Parathyroid adenoma (tissue), 2 donors: Measurements from ENCODE around the gene B3GAT2.

Source experiments
- H2AFZ ChIP-seq: fragments of 300-600 bp; sonication (generic); one replicate; pipeline ENCODE4 v1.7.0; 2017; ENCODE audit warnings: antibody characterized with exemption, mild to moderate bottlenecking
- H3K27ac ChIP-seq: fragments of 300-600 bp; sonication (generic); one replicate; pipeline ENCODE4 v1.7.0; 2017
- H3K27me3 ChIP-seq: fragments of 300-600 bp; sonication (generic); one replicate; pipeline ENCODE4 v1.7.0; 2017; ENCODE audit warnings: low read length; ENCODE audit not compliant: control insufficient read depth, insufficient read depth
- H3K36me3 ChIP-seq: fragments of 300-600 bp; sonication (generic); one replicate; pipeline ENCODE4 v1.7.0; 2017; ENCODE audit warnings: low read length; ENCODE audit not compliant: control insufficient read depth, insufficient read depth
- H3K4me1 ChIP-seq: fragments of 300-600 bp; sonication (generic); one replicate; pipeline ENCODE4 v1.7.0; 2017; ENCODE audit warnings: control low read depth
- H3K4me2 ChIP-seq: fragments of 300-600 bp; sonication (generic); one replicate; pipeline ENCODE4 v1.7.0; 2017; ENCODE audit warnings: low read length
- H3K4me3 ChIP-seq: fragments of 300-600 bp; sonication (generic); one replicate; pipeline ENCODE4 v1.7.0; 2017; ENCODE audit warnings: low read depth, low read length
- H3K79me2 ChIP-seq: fragments of 300-600 bp; sonication (generic); one replicate; pipeline ENCODE4 v1.7.0; 2017; ENCODE audit warnings: control low read depth
- H3K9ac ChIP-seq: fragments of 300-600 bp; sonication (generic); one replicate; pipeline ENCODE4 v1.7.0; 2017; ENCODE audit warnings: mild to moderate bottlenecking
- H3K9me3 ChIP-seq: fragments of 300-600 bp; sonication (generic); one replicate; pipeline ENCODE4 v1.7.0; 2017; ENCODE audit warnings: low read length; ENCODE audit not compliant: control insufficient read depth
- CTCF ChIP-seq: fragments of 300-600 bp; sonication (generic); IDR thresholded peaks from one replicate; pipeline ENCODE4 v1.7.0; 2017; ENCODE audit warnings: antibody characterized with exemption, mild to moderate bottlenecking
- donor health status: primary hyperparathyroidism.

B3GAT2 gene

GRCh38 chr6:70813885-70814284 lies 143.0 kb downstream of the B3GAT2 start:
- Histone ChIP-seq H3K36me3 (no peaks in the 10 kb centered on the region), H3K4me1 (no peaks in the 10 kb centered on the region), H3K9ac (no peak overlapping the region), H3K4me2 (no peak overlapping the region), H3K4me3 (no peak overlapping the region), H3K27me3 (no peaks in the 10 kb centered on the region), H2AFZ (no peak overlapping the region), H3K79me2 (no peaks in the 10 kb centered on the region), H3K27ac (no peak overlapping the region), H3K9me3 (no peaks in the 10 kb centered on the region)
- no peak for TF ChIP-seq CTCF

GRCh38 chr6:70811788-70812187 lies 145.1 kb downstream of the B3GAT2 start:
- Histone ChIP-seq H3K4me1 (no peaks in the 10 kb centered on the region), H3K9ac (no peak overlapping the region)

More at GRCh38 chr6:70811788-70812187, 145.1 kb downstream of the B3GAT2 start:
- H3K4me3 ChIP-seq, result no peak overlapping the region
- no peak overlapping the region for H3K4me2 ChIP-seq
- no peak overlapping the region for H2AFZ ChIP-seq
- no peak overlapping the region for H3K27ac ChIP-seq
- no peaks in the 10 kb centered on the region for H3K36me3 ChIP-seq
- no peak for TF ChIP-seq CTCF
- H3K79me2 ChIP-seq, result no peaks in the 10 kb centered on the region
- no peaks in the 10 kb centered on the region for H3K27me3 ChIP-seq
- H3K9me3 ChIP-seq, result no peaks in the 10 kb centered on the region
